NCI-H187 (cell line): ENCODE data around the gene LRRC74A.

Experiments
- DNase-seq, 2 experiments: peaks; one replicate each; lab custom pipeline; 2025; lab: John Stamatoyannopoulos, UW

Gene LRRC74A

GRCh38 chr14:76810525-76810924 lies 15.7 kb upstream of the LRRC74A start:
- DNase-seq: no peak

- DNase-seq: no peak
Measured at GRCh38 chr14:76810953-76811400, 15.2 kb upstream of the LRRC74A start.

- no peak for DNase-seq
Measured at GRCh38 chr14:76811561-76811960, 14.6 kb upstream of the LRRC74A start.

- DNase-seq: no peak
Measured at GRCh38 chr14:76812093-76812421, 14.2 kb upstream of the LRRC74A start.

GRCh38 chr14:76812422-76813383 lies 13.5 kb upstream of the LRRC74A start, which contains the start of gene ANGEL1:
Gene ANGEL1 (minus strand): TSS chr14:76812882. CDS start chr14:76812827, 55 bp downstream.
- peak; percentile 97 to 99 for DNase-seq

- DNase-seq: no peak
Measured at GRCh38 chr14:76814726-76815645, 11.2 kb upstream of the LRRC74A start.

GRCh38 chr14:76820700-76821099 lies 5.5 kb upstream of the LRRC74A start:
- no peak for DNase-seq

- no peak for DNase-seq
Measured at GRCh38 chr14:76827696-76828296, 1.6 kb downstream of the LRRC74A start.

GRCh38 chr14:76828339-76829012 lies 2.3 kb downstream of the LRRC74A start:
- DNase-seq: no peak

- DNase-seq: no peak
Measured at GRCh38 chr14:76829013-76829365, 2.8 kb downstream of the LRRC74A start.

GRCh38 chr14:76829650-76830421 lies 3.6 kb downstream of the LRRC74A start:
- DNase-seq: no peak

GRCh38 chr14:76830556-76830955 lies 4.3 kb downstream of the LRRC74A start:
- no peak for DNase-seq

- no peak for DNase-seq
Measured at GRCh38 chr14:76832503-76832988, 6.3 kb downstream of the LRRC74A start.

- no peak for DNase-seq
Measured at GRCh38 chr14:76833011-76833410, 6.8 kb downstream of the LRRC74A start.

- no peak for DNase-seq
Measured at GRCh38 chr14:76834241-76834661, 8.0 kb downstream of the LRRC74A start.

- no peak for DNase-seq
Measured at GRCh38 chr14:76836029-76836630, 9.9 kb downstream of the LRRC74A start.

- no peak for DNase-seq
Measured at GRCh38 chr14:76837524-76837923, 11.3 kb downstream of the LRRC74A start.

GRCh38 chr14:76842414-76842813 lies 16.2 kb downstream of the LRRC74A start:
- no peak for DNase-seq

GRCh38 chr14:76844223-76844622 lies 18.0 kb downstream of the LRRC74A start:
- no peak for DNase-seq

GRCh38 chr14:76846331-76847047 lies 20.3 kb downstream of the LRRC74A start:
- no peak for DNase-seq
